Activated CD4-positive, alpha-beta memory T cell treated with anti-CD3 and anti-CD28 coated beads, Interleukin-2, amount 10 ng/mL, durations not matched to agents 7 days and 5 days (primary cell): Measurements from ENCODE around the gene ARHGAP30. TPM values are rescaled to one million over a fixed set of nuclear protein-coding genes. Genes with fewer than 3 reads are reported as not detected.
"Not testable (repeated sequence)": the region's sequence is repeated elsewhere in the genome, so short reads cannot be mapped to it uniquely, and the experiment has no call there.

Source experiments
- CTCF ChIA-PET: fragments of 350-600 bp; sonication (Branson Sonifier 250); formaldehyde crosslinking; loops from one replicate; lab custom pipeline; 2021; ENCODE audit warnings: antibody characterized with exemption, inconsistent platforms; lab: Charles Lee
- POLR2A ChIA-PET: fragments of 350-600 bp; sonication (Branson Sonifier 250); formaldehyde crosslinking; loops from one replicate; lab custom pipeline; 2021; ENCODE audit warnings: antibody characterized with exemption; lab: Charles Lee
- DNase-seq: peaks from one replicate; pipeline ENCODE4 v3.0.0-alpha.2; 2020
- H3K27ac Mint-ChIP-seq: one replicate; pipeline ENCODE4 v1.8.0; 2021; ENCODE audit warnings: mild to moderate bottlenecking, mixed read lengths
- H3K27me3 Mint-ChIP-seq: one replicate; pipeline ENCODE4 v1.8.0; 2021; ENCODE audit warnings: mixed read lengths
- H3K36me3 Mint-ChIP-seq: one replicate; pipeline ENCODE4 v1.8.0; 2021; ENCODE audit warnings: low read depth, mixed read lengths
- H3K4me1 Mint-ChIP-seq: one replicate; pipeline ENCODE4 v1.8.0; 2021; ENCODE audit warnings: mixed read lengths
- H3K4me3 Mint-ChIP-seq: one replicate; pipeline ENCODE4 v1.8.0; 2021; ENCODE audit warnings: mild to moderate bottlenecking, mixed read lengths
- H3K9me3 Mint-ChIP-seq: one replicate; pipeline ENCODE4 v1.8.0; 2021; ENCODE audit warnings: mixed read lengths
- total RNA-seq, 2 experiments: library from RNA; stranded (reverse); gene quantifications; one replicate each; pipeline ENCODE4 v1.2.3, GENCODE V29; 2021

The ARHGAP30 gene
- total RNA-seq, 2 experiments from 2014 or later = 331 to 339 TPM

- H3K4me1 Mint-ChIP-seq = peaks cover 64% of the 10 kb centered on the region
- POLR2A ChIA-PET = interaction anchor here (1.0 to 8.5 kb wide), 5 partner anchors 11 to 88 kb away, joined by 3 to 293 read pairs (median 4); partner anchors contain the start of genes KLHDC9, UFC1 and USF1
- H3K4me3 Mint-ChIP-seq, DNase-seq, H3K27me3 Mint-ChIP-seq, H3K9me3 Mint-ChIP-seq: not testable (repeated sequence)
- H3K27ac Mint-ChIP-seq = peak overlapping the region; percentile 10
- H3K36me3 Mint-ChIP-seq = peaks cover 69% of the 10 kb centered on the region
- CTCF ChIA-PET = interaction anchor here (1.6 to 11.4 kb wide), 3 partner anchors 20 to 30 kb away, joined by 9 to 128 read pairs (median 21); partner anchors contain the start of genes KLHDC9 and USF1
Measured at GRCh38 chr1:161065681-161066080, 4.0 kb downstream of the ARHGAP30 start.

- peaks cover 75% of the 10 kb centered on the region for H3K36me3 Mint-ChIP-seq
Measured at GRCh38 chr1:161063936-161064335, 5.8 kb downstream of the ARHGAP30 start.

GRCh38 chr1:161061419-161061818 is 8.3 kb downstream of the ARHGAP30 start:
- H3K27me3 Mint-ChIP-seq = no peaks in the 10 kb centered on the region
- CTCF ChIA-PET = interaction anchor here (1.3 kb wide), 1 partner anchor 36 kb away, joined by 7 read pairs; no protein-coding TSS in a partner anchor
- no peak overlapping the region for H3K27ac Mint-ChIP-seq
- peaks cover 63% of the 10 kb centered on the region for H3K36me3 Mint-ChIP-seq
- no peak for DNase-seq
- H3K4me1 Mint-ChIP-seq = peaks cover 65% of the 10 kb centered on the region
- H3K9me3 Mint-ChIP-seq = no peaks in the 10 kb centered on the region
- H3K4me3 Mint-ChIP-seq = no peak overlapping the region
- POLR2A ChIA-PET = no interaction called here

More at GRCh38 chr1:161063936-161064335, 5.8 kb downstream of the ARHGAP30 start:
- CTCF ChIA-PET = interaction anchor here (1.4 kb wide), 1 partner anchor 9 kb away, joined by 5 read pairs; no protein-coding TSS in a partner anchor
- Mint-ChIP-seq H3K4me1 (peaks cover 68% of the 10 kb centered on the region), H3K4me3 (peak overlapping the region; percentile 54), H3K27ac (peak overlapping the region; percentile 65)
- POLR2A ChIA-PET = interaction anchor here (8.5 kb wide), 1 partner anchor 16 kb away, joined by 293 read pairs; the partner anchor contains the start of gene USF1
- DNase-seq, H3K27me3 Mint-ChIP-seq, H3K9me3 Mint-ChIP-seq: not testable (repeated sequence)

GRCh38 chr1:161059293-161059692 is 10.4 kb downstream of the ARHGAP30 start:
- Mint-ChIP-seq H3K27ac (no peak overlapping the region), H3K9me3 (no peaks in the 10 kb centered on the region), H3K4me1 (peaks cover 54% of the 10 kb centered on the region), H3K36me3 (peaks cover 70% of the 10 kb centered on the region), H3K27me3 (no peaks in the 10 kb centered on the region), H3K4me3 (no peak overlapping the region)
- POLR2A ChIA-PET = interaction anchor here (0.9 to 2.2 kb wide), 4 partner anchors 10 to 14 kb away, joined by 3 to 16 read pairs (median 8); partner anchors contain the start of genes ARHGAP30 and USF1
- CTCF ChIA-PET = interaction anchor here (1.6 kb wide), 1 partner anchor 14 kb away, joined by 5 read pairs; the partner anchor contains the start of gene USF1
- DNase-seq = no peak

GRCh38 chr1:161054805-161055204 is 14.9 kb downstream of the ARHGAP30 start:
- H3K27me3 Mint-ChIP-seq = no peaks in the 10 kb centered on the region
- no peak for DNase-seq
- peaks cover 35% of the 10 kb centered on the region for H3K4me1 Mint-ChIP-seq
- no peaks in the 10 kb centered on the region for H3K9me3 Mint-ChIP-seq
- no peak overlapping the region for H3K4me3 Mint-ChIP-seq
- ChIA-PET POLR2A (interaction anchor here (1.2 to 2.2 kb wide), 4 partner anchors 9 to 13 kb away, joined by 3 to 8 read pairs (median 4); partner anchors contain the start of gene USF1), CTCF (interaction anchor here (0.6 to 2.5 kb wide), 10 partner anchors 10 to 286 kb away, joined by 3 to 14 read pairs (median 4); partner anchors contain the start of genes TSTD1 and USF1)
- H3K27ac Mint-ChIP-seq = no peak overlapping the region
- H3K36me3 Mint-ChIP-seq = peaks cover 79% of the 10 kb centered on the region

- Mint-ChIP-seq H3K36me3 (peaks cover 79% of the 10 kb centered on the region), H3K27me3 (no peaks in the 10 kb centered on the region)
- POLR2A ChIA-PET = interaction anchor here (1.2 to 2.2 kb wide), 4 partner anchors 8 to 14 kb away, joined by 3 to 8 read pairs (median 4); partner anchors contain the start of gene USF1
Measured at GRCh38 chr1:161054232-161054631, 15.5 kb downstream of the ARHGAP30 start.

GRCh38 chr1:161052899-161053298 is 16.8 kb downstream of the ARHGAP30 start:
- DNase-seq = no peak
- ChIA-PET POLR2A (interaction anchor here (2.2 to 10.1 kb wide), 2 partner anchors 12 to 15 kb away, joined by 4 to 293 read pairs; partner anchors contain the start of gene ARHGAP30), CTCF (no interaction called here)
- Mint-ChIP-seq H3K4me1 (peaks cover 35% of the 10 kb centered on the region), H3K4me3 (no peak overlapping the region), H3K36me3 (peaks cover 88% of the 10 kb centered on the region), H3K9me3 (no peaks in the 10 kb centered on the region), H3K27me3 (no peaks in the 10 kb centered on the region), H3K27ac (no peak overlapping the region)

More at GRCh38 chr1:161054232-161054631, 15.5 kb downstream of the ARHGAP30 start:
- CTCF ChIA-PET = interaction anchor here (0.7 to 2.5 kb wide), 6 partner anchors 9 to 217 kb away, joined by 3 to 14 read pairs (median 3); partner anchors contain the start of gene USF1
- Mint-ChIP-seq H3K9me3 (no peaks in the 10 kb centered on the region), H3K27ac (no peak overlapping the region), H3K4me1 (peaks cover 29% of the 10 kb centered on the region), H3K4me3 (no peak overlapping the region)
- DNase-seq = no peak

GRCh38 chr1:161051219-161051618 is 18.5 kb downstream of the ARHGAP30 start:
- H3K36me3 Mint-ChIP-seq = peaks cover 89% of the 10 kb centered on the region
- H3K9me3 Mint-ChIP-seq = no peaks in the 10 kb centered on the region
- H3K27me3 Mint-ChIP-seq = no peaks in the 10 kb centered on the region
- peaks cover 37% of the 10 kb centered on the region for H3K4me1 Mint-ChIP-seq
- ChIA-PET POLR2A (interaction anchor here (1.3 to 10.1 kb wide), 3 partner anchors 10 to 81 kb away, joined by 3 to 293 read pairs (median 4); partner anchors contain the start of genes ARHGAP30 and DEDD), CTCF (interaction anchor here (1.4 kb wide), 1 partner anchor 9 kb away, joined by 3 read pairs; no protein-coding TSS in a partner anchor)
- no peak for DNase-seq
- no peak overlapping the region for H3K4me3 Mint-ChIP-seq
- no peak overlapping the region for H3K27ac Mint-ChIP-seq

- H3K9me3 Mint-ChIP-seq = no peaks in the 10 kb centered on the region
- peak overlapping the region; percentile 45 for H3K27ac Mint-ChIP-seq
- peaks cover 88% of the 10 kb centered on the region for H3K36me3 Mint-ChIP-seq
- DNase-seq = no peak
- ChIA-PET POLR2A (interaction anchor here (0.7 to 10.1 kb wide), 4 partner anchors 11 to 104 kb away, joined by 3 to 293 read pairs (median 4); partner anchors contain the start of genes ARHGAP30 and UFC1), CTCF (interaction anchor here (0.5 kb wide), 1 partner anchor 281 kb away, joined by 3 read pairs; no protein-coding TSS in a partner anchor)
- H3K27me3 Mint-ChIP-seq = no peaks in the 10 kb centered on the region
- H3K4me1 Mint-ChIP-seq = peaks cover 47% of the 10 kb centered on the region
- no peak overlapping the region for H3K4me3 Mint-ChIP-seq
Measured at GRCh38 chr1:161048949-161049722, 20.6 kb downstream of the ARHGAP30 start.

- H3K4me1 Mint-ChIP-seq = peaks cover 50% of the 10 kb centered on the region
- no peaks in the 10 kb centered on the region for H3K27me3 Mint-ChIP-seq
- H3K9me3 Mint-ChIP-seq = no peaks in the 10 kb centered on the region
- H3K4me3 Mint-ChIP-seq = no peak overlapping the region
- POLR2A ChIA-PET = interaction anchor here (0.6 to 10.1 kb wide), 17 partner anchors 9 to 178 kb away, joined by 3 to 293 read pairs (median 15); partner anchors contain the start of genes ARHGAP30, DEDD, F11R and KLHDC9
- CTCF ChIA-PET = interaction anchor here (0.5 to 4.1 kb wide), 5 partner anchors 13 to 210 kb away, joined by 3 to 34 read pairs (median 3); partner anchors contain the start of genes DEDD and KLHDC9
- H3K27ac Mint-ChIP-seq = peak overlapping the region; percentile 97
- peaks cover 77% of the 10 kb centered on the region for H3K36me3 Mint-ChIP-seq
- DNase-seq = no peak
Measured at GRCh38 chr1:161047436-161048420, 22.0 kb downstream of the ARHGAP30 start.

- DNase-seq = no peak
- H3K9me3 Mint-ChIP-seq = no peaks in the 10 kb centered on the region
- ChIA-PET CTCF (interaction anchor here (0.5 to 4.1 kb wide), 14 partner anchors 8 to 279 kb away, joined by 3 to 34 read pairs (median 4); partner anchors contain the start of genes ARHGAP30, DEDD, KLHDC9 and PPOX), POLR2A (interaction anchor here (0.6 to 10.1 kb wide), 33 partner anchors 8 to 424 kb away, joined by 3 to 293 read pairs (median 6); partner anchors contain the start of genes ARHGAP30, DEDD, F11R and KLHDC9)
- H3K27me3 Mint-ChIP-seq = no peaks in the 10 kb centered on the region
- H3K4me1 Mint-ChIP-seq = peaks cover 52% of the 10 kb centered on the region
- peak overlapping the region; percentile 97 for H3K27ac Mint-ChIP-seq
- peaks cover 77% of the 10 kb centered on the region for H3K36me3 Mint-ChIP-seq
- peak overlapping the region; percentile 88 for H3K4me3 Mint-ChIP-seq
Measured at GRCh38 chr1:161046605-161047228, 23.0 kb downstream of the ARHGAP30 start.
